ENCODE measurements around the gene LHX3. TPM values are rescaled to one million over a fixed set of nuclear protein-coding genes. Genes with fewer than 3 reads are reported as not detected.

Gene LHX3
- total RNA-seq, 1 experiment from 2014 or later = not detected

- H3K27me3 ChIP-seq (ENCODE audit: low read length) = no peaks in the 10 kb centered on the region
- H3K9me2 ChIP-seq (replicated peaks; ENCODE audit: insufficient read depth, low read length) = no peaks in the 10 kb centered on the region
- 0 out of 2 replicates have a peak, but pooled peaks cover 5% of the 10 kb centered on the region for H3K79me2 ChIP-seq (ENCODE audit: low read length)
- H4K20me1 ChIP-seq (ENCODE audit: insufficient read depth, low read depth, low read length) = peaks cover 6% of the 10 kb centered on the region; the same call in 1 of the 2 replicates
- no peak overlapping the region for H3K27ac ChIP-seq (ENCODE audit: low read length)
- peaks cover 35% of the 10 kb centered on the region for H3K36me3 ChIP-seq (ENCODE audit: insufficient read depth, low read length)
- H3K4me2 ChIP-seq (ENCODE audit: low read depth, low read length, poor library complexity, severe bottlenecking) = no peak overlapping the region
- no peak overlapping the region for H3K9ac ChIP-seq (ENCODE audit: low read length)
- peaks cover 18% of the 10 kb centered on the region for H3K9me3 ChIP-seq (ENCODE audit: low read length)
- H3K4me1 ChIP-seq (ENCODE audit: low read length) = peaks cover 16% of the 10 kb centered on the region
- no peak overlapping the region for H2AFZ ChIP-seq (ENCODE audit: low read length)
- no peak for DNase-seq
- H3K4me3 ChIP-seq (ENCODE audit: low read length) = no peak overlapping the region
These were observed 13.7 kb upstream of the LHX3 start for GRCh38 chr9:136218673-136219072.

GRCh38 chr9:136218271-136218670 is 13.3 kb upstream of the LHX3 start:
- Histone ChIP-seq H2AFZ (ENCODE audit: low read length) (no peak overlapping the region), H3K9me2 (replicated peaks; ENCODE audit: insufficient read depth, low read length) (no peaks in the 10 kb centered on the region), H3K9me3 (ENCODE audit: low read length) (peaks cover 21% of the 10 kb centered on the region), H3K27ac (ENCODE audit: low read length) (no peak overlapping the region), H3K9ac (ENCODE audit: low read length) (no peak overlapping the region), H3K4me1 (ENCODE audit: low read length) (peaks cover 12% of the 10 kb centered on the region), H3K4me3 (ENCODE audit: low read length) (no peak overlapping the region), H3K4me2 (ENCODE audit: low read depth, low read length, poor library complexity, severe bottlenecking) (no peak overlapping the region), H3K27me3 (ENCODE audit: low read length) (no peaks in the 10 kb centered on the region), H3K36me3 (ENCODE audit: insufficient read depth, low read length) (peaks cover 37% of the 10 kb centered on the region), H3K79me2 (ENCODE audit: low read length) (0 out of 2 replicates have a peak, but pooled peaks cover 5% of the 10 kb centered on the region), H4K20me1 (ENCODE audit: insufficient read depth, low read depth, low read length) (peaks cover 6% of the 10 kb centered on the region; the same call in 1 of the 2 replicates)
- DNase-seq = no peak

GRCh38 chr9:136216541-136217244 is 11.8 kb upstream of the LHX3 start:
- no peak overlapping the region for H3K4me3 ChIP-seq (ENCODE audit: low read length)
- H4K20me1 ChIP-seq (ENCODE audit: insufficient read depth, low read depth, low read length) = 0 out of 2 replicates have a peak, but pooled peaks cover 2% of the 10 kb centered on the region
- H3K4me2 ChIP-seq (ENCODE audit: low read depth, low read length, poor library complexity, severe bottlenecking) = no peak overlapping the region
- no peaks in the 10 kb centered on the region for H3K27me3 ChIP-seq (ENCODE audit: low read length)
- H3K79me2 ChIP-seq (ENCODE audit: low read length) = no peaks in the 10 kb centered on the region
- H3K27ac ChIP-seq (ENCODE audit: low read length) = no peak overlapping the region
- H3K9me3 ChIP-seq (ENCODE audit: low read length) = peaks cover 21% of the 10 kb centered on the region
- no peak overlapping the region for H3K9ac ChIP-seq (ENCODE audit: low read length)
- H3K4me1 ChIP-seq (ENCODE audit: low read length) = peaks cover 3% of the 10 kb centered on the region; the same call in 1 of the 2 replicates
- no peak for DNase-seq
- peaks cover 40% of the 10 kb centered on the region for H3K36me3 ChIP-seq (ENCODE audit: insufficient read depth, low read length)
- no peak overlapping the region for H2AFZ ChIP-seq (ENCODE audit: low read length)
- H3K9me2 ChIP-seq (replicated peaks; ENCODE audit: insufficient read depth, low read length) = no peaks in the 10 kb centered on the region

- no peak overlapping the region for H2AFZ ChIP-seq (ENCODE audit: low read length)
- H3K4me1 ChIP-seq (ENCODE audit: low read length) = peaks cover 3% of the 10 kb centered on the region; the same call in 1 of the 2 replicates
- no peak overlapping the region for H3K9ac ChIP-seq (ENCODE audit: low read length)
- no peak for DNase-seq
- no peak overlapping the region for H3K4me3 ChIP-seq (ENCODE audit: low read length)
- H3K27me3 ChIP-seq (ENCODE audit: low read length) = no peaks in the 10 kb centered on the region
- peaks cover 5% of the 10 kb centered on the region; the same call in 1 of the 2 replicates for H4K20me1 ChIP-seq (ENCODE audit: insufficient read depth, low read depth, low read length)
- no peak overlapping the region for H3K4me2 ChIP-seq (ENCODE audit: low read depth, low read length, poor library complexity, severe bottlenecking)
- no peaks in the 10 kb centered on the region for H3K79me2 ChIP-seq (ENCODE audit: low read length)
- H3K9me3 ChIP-seq (ENCODE audit: low read length) = peaks cover 21% of the 10 kb centered on the region
- peaks cover 35% of the 10 kb centered on the region for H3K36me3 ChIP-seq (ENCODE audit: insufficient read depth, low read length)
- H3K27ac ChIP-seq (ENCODE audit: low read length) = no peak overlapping the region
- H3K9me2 ChIP-seq (replicated peaks; ENCODE audit: insufficient read depth, low read length) = no peaks in the 10 kb centered on the region
These were observed 8.8 kb upstream of the LHX3 start for GRCh38 chr9:136213733-136214132.

GRCh38 chr9:136212345-136212950 is 7.5 kb upstream of the LHX3 start:
- Histone ChIP-seq H3K9ac (ENCODE audit: low read length) (no peak overlapping the region), H3K4me2 (ENCODE audit: low read depth, low read length, poor library complexity, severe bottlenecking) (no peak overlapping the region), H3K9me3 (ENCODE audit: low read length) (peaks cover 21% of the 10 kb centered on the region), H3K27me3 (ENCODE audit: low read length) (no peaks in the 10 kb centered on the region), H2AFZ (ENCODE audit: low read length) (no peak overlapping the region), H3K36me3 (ENCODE audit: insufficient read depth, low read length) (peaks cover 38% of the 10 kb centered on the region), H4K20me1 (ENCODE audit: insufficient read depth, low read depth, low read length) (peaks cover 14% of the 10 kb centered on the region; the same call in 1 of the 2 replicates), H3K4me1 (ENCODE audit: low read length) (peaks cover 13% of the 10 kb centered on the region), H3K4me3 (ENCODE audit: low read length) (no peak overlapping the region), H3K9me2 (replicated peaks; ENCODE audit: insufficient read depth, low read length) (no peaks in the 10 kb centered on the region), H3K79me2 (ENCODE audit: low read length) (no peaks in the 10 kb centered on the region), H3K27ac (ENCODE audit: low read length) (no peak overlapping the region)
- DNase-seq = no peak

GRCh38 chr9:136211441-136212344 is 6.8 kb upstream of the LHX3 start:
- Histone ChIP-seq H3K4me1 (ENCODE audit: low read length) (peaks cover 18% of the 10 kb centered on the region), H3K9me2 (replicated peaks; ENCODE audit: insufficient read depth, low read length) (no peaks in the 10 kb centered on the region), H4K20me1 (ENCODE audit: insufficient read depth, low read depth, low read length) (peaks cover 20% of the 10 kb centered on the region; the same call in 1 of the 2 replicates), H3K4me3 (ENCODE audit: low read length) (no peak overlapping the region), H3K9me3 (ENCODE audit: low read length) (peaks cover 21% of the 10 kb centered on the region), H3K79me2 (ENCODE audit: low read length) (no peaks in the 10 kb centered on the region), H3K27me3 (ENCODE audit: low read length) (no peaks in the 10 kb centered on the region), H2AFZ (ENCODE audit: low read length) (no peak overlapping the region), H3K4me2 (ENCODE audit: low read depth, low read length, poor library complexity, severe bottlenecking) (no peak overlapping the region), H3K9ac (ENCODE audit: low read length) (no peak overlapping the region), H3K27ac (ENCODE audit: low read length) (no peak overlapping the region), H3K36me3 (ENCODE audit: insufficient read depth, low read length) (peaks cover 37% of the 10 kb centered on the region)
- DNase-seq = no peak

GRCh38 chr9:136211006-136211405 is 6.1 kb upstream of the LHX3 start:
- peaks cover 18% of the 10 kb centered on the region for H3K4me1 ChIP-seq (ENCODE audit: low read length)
- H3K9me3 ChIP-seq (ENCODE audit: low read length) = peaks cover 21% of the 10 kb centered on the region
- peaks cover 21% of the 10 kb centered on the region; the same call in 1 of the 2 replicates for H4K20me1 ChIP-seq (ENCODE audit: insufficient read depth, low read depth, low read length)
- no peaks in the 10 kb centered on the region for H3K9me2 ChIP-seq (replicated peaks; ENCODE audit: insufficient read depth, low read length)
- no peak overlapping the region for H3K27ac ChIP-seq (ENCODE audit: low read length)
- H3K36me3 ChIP-seq (ENCODE audit: insufficient read depth, low read length) = peaks cover 37% of the 10 kb centered on the region
- no peak overlapping the region for H3K4me2 ChIP-seq (ENCODE audit: low read depth, low read length, poor library complexity, severe bottlenecking)
- H3K79me2 ChIP-seq (ENCODE audit: low read length) = no peaks in the 10 kb centered on the region
- no peak overlapping the region for H2AFZ ChIP-seq (ENCODE audit: low read length)
- H3K9ac ChIP-seq (ENCODE audit: low read length) = no peak overlapping the region
- no peak overlapping the region for H3K4me3 ChIP-seq (ENCODE audit: low read length)
- H3K27me3 ChIP-seq (ENCODE audit: low read length) = no peaks in the 10 kb centered on the region
- DNase-seq = no peak
